GM18526 (cell line): Measurements from ENCODE around the gene DNAJC2.

Experiments
- POLR2A ChIP-seq: IDR thresholded peaks from 3 replicates; pipeline ENCODE4 v1.6.1; 2011; ENCODE audit not compliant: insufficient read length; ENCODE audit errors: extremely low read depth

The DNAJC2 gene

GRCh38 chr7:103299660-103300059 is 44.9 kb downstream of the DNAJC2 start:
- TF ChIP-seq POLR2A: no peak

GRCh38 chr7:103297837-103298179 is 46.8 kb downstream of the DNAJC2 start:
- TF ChIP-seq POLR2A: no peak

GRCh38 chr7:103296901-103297836 is 47.4 kb downstream of the DNAJC2 start, which contains the start of gene PMPCB:
TSS of gene PMPCB (plus strand) at chr7:103297435. CDS start at chr7:103297460, 25 bp downstream.
- peak; percentile 77 for TF ChIP-seq POLR2A

- no peak for TF ChIP-seq POLR2A
Measured at GRCh38 chr7:103293526-103293925, 51.0 kb downstream of the DNAJC2 start.

- TF ChIP-seq POLR2A: no peak
Measured at GRCh38 chr7:103292122-103292521, 52.4 kb downstream of the DNAJC2 start.

GRCh38 chr7:103279963-103280802 is 64.4 kb downstream of the DNAJC2 start:
- TF ChIP-seq POLR2A: peak; percentile 36
